H9 (cell line): ENCODE results near the gene ZNF668. TPM values are rescaled to one million over a fixed set of nuclear protein-coding genes. Genes with fewer than 3 reads are reported as not detected.
A peak's percentile ranks its signal among the peaks of the same experiment; 100 is the strongest.

Source experiments
- DNase-seq: peaks from one replicate; pipeline ENCODE4 v3.0.0-alpha.2; 2017
- H2AFZ ChIP-seq: one replicate; pipeline ENCODE4 v1.6.1; 2013; ENCODE audit warnings: mild to moderate bottlenecking, low read length, control low read depth, moderate library complexity
- H2AK5ac ChIP-seq: 2 replicates; pipeline ENCODE4 v1.6.1; 2013; ENCODE audit warnings: low read length, control low read depth, mixed read lengths; ENCODE audit not compliant: insufficient read length
- H2BK120ac ChIP-seq: one replicate; pipeline ENCODE4 v1.6.1; 2013; ENCODE audit warnings: low read depth, mild to moderate bottlenecking, low read length, control low read depth, inconsistent platforms; ENCODE audit not compliant: poor library complexity, severe bottlenecking
- H2BK12ac ChIP-seq: 2 replicates; pipeline ENCODE4 v1.6.1; 2013; ENCODE audit warnings: low read length, control low read depth, mixed read lengths, low read depth; ENCODE audit not compliant: insufficient read length
- H2BK15ac ChIP-seq: 2 replicates; pipeline ENCODE4 v1.6.1; 2013; ENCODE audit warnings: low read depth, low read length, control low read depth
- H2BK20ac ChIP-seq: one replicate; pipeline ENCODE4 v1.6.1; 2013; ENCODE audit warnings: low read depth, mild to moderate bottlenecking, low read length, control low read depth, inconsistent platforms; ENCODE audit not compliant: poor library complexity, severe bottlenecking
- H2BK5ac ChIP-seq: 2 replicates; pipeline ENCODE4 v1.6.1; 2013; ENCODE audit warnings: low read length, control low read depth, mixed read lengths; ENCODE audit not compliant: insufficient read length
- H3K14ac ChIP-seq: 2 replicates; pipeline ENCODE4 v1.6.1; 2013; ENCODE audit warnings: low read length, control low read depth; ENCODE audit not compliant: insufficient read depth
- H3K18ac ChIP-seq: 2 replicates; pipeline ENCODE4 v1.6.1; 2013; ENCODE audit warnings: low read depth, mild to moderate bottlenecking, mixed read lengths, low read length, control low read depth; ENCODE audit not compliant: insufficient read length
- H3K23ac ChIP-seq: 2 replicates; pipeline ENCODE4 v1.6.1; 2013; ENCODE audit warnings: low read length, control low read depth, mixed read lengths, low read depth; ENCODE audit not compliant: insufficient read length
- H3K23me2 ChIP-seq: 2 replicates; pipeline ENCODE4 v1.6.1; 2013; ENCODE audit warnings: low read depth, mild to moderate bottlenecking, mixed read lengths, low read length, control low read depth; ENCODE audit not compliant: insufficient read length, poor library complexity, severe bottlenecking
- H3K27ac ChIP-seq: 2 replicates; pipeline ENCODE4 v1.5.1; 2013; ENCODE audit warnings: low read length, control low read depth, mixed read lengths, low read depth; ENCODE audit not compliant: insufficient read length
- H3K27me3 ChIP-seq: 2 replicates; pipeline ENCODE4 v1.6.1; 2013; ENCODE audit warnings: low read length, control low read depth, inconsistent platforms; ENCODE audit not compliant: insufficient read depth
- H3K4ac ChIP-seq: 2 replicates; pipeline ENCODE4 v1.6.1; 2013; ENCODE audit warnings: low read depth, mild to moderate bottlenecking, control low read depth, inconsistent platforms, low read length, moderate library complexity
- H3K4me1 ChIP-seq: 2 replicates; pipeline ENCODE4 v1.6.1; 2013; ENCODE audit warnings: low read length, control low read depth, inconsistent platforms; ENCODE audit not compliant: insufficient read depth
- H3K4me2 ChIP-seq: 2 replicates; pipeline ENCODE4 v1.6.1; 2013; ENCODE audit warnings: low read length, control low read depth, mixed read lengths; ENCODE audit not compliant: insufficient read length, insufficient read depth
- H3K56ac ChIP-seq: 2 replicates; pipeline ENCODE4 v1.6.1; 2013; ENCODE audit warnings: low read depth, mild to moderate bottlenecking, mixed read lengths, low read length, control low read depth; ENCODE audit not compliant: insufficient read length
- H3K79me1 ChIP-seq: 2 replicates; pipeline ENCODE4 v1.6.1; 2013; ENCODE audit warnings: low read depth, mild to moderate bottlenecking, moderate library complexity, low read length, control low read depth, inconsistent platforms; ENCODE audit not compliant: insufficient read depth, poor library complexity, severe bottlenecking
- H3K79me2 ChIP-seq: 2 replicates; pipeline ENCODE4 v1.6.1; 2013; ENCODE audit warnings: low read length, control low read depth, inconsistent platforms; ENCODE audit not compliant: insufficient read depth
- H3K9ac ChIP-seq: 2 replicates; pipeline ENCODE4 v1.6.1; 2013; ENCODE audit warnings: low read length, control low read depth, mixed read lengths; ENCODE audit not compliant: insufficient read length; ENCODE audit errors: extremely low read depth
- H3K9me3 ChIP-seq: one replicate; pipeline ENCODE4 v1.6.1; 2013; ENCODE audit warnings: low read depth, low read length, inconsistent platforms; ENCODE audit not compliant: control insufficient read depth
- H3T11ph ChIP-seq: one replicate; pipeline ENCODE4 v1.6.1; 2013; ENCODE audit warnings: mild to moderate bottlenecking, low read length, control low read depth, inconsistent platforms
- H4K20me1 ChIP-seq: one replicate; pipeline ENCODE4 v1.6.1; 2013; ENCODE audit not compliant: control insufficient read depth, insufficient read length, insufficient read depth
- H4K5ac ChIP-seq: 2 replicates; pipeline ENCODE4 v1.6.1; 2013; ENCODE audit warnings: low read depth, mild to moderate bottlenecking, mixed read lengths, low read length, control low read depth; ENCODE audit not compliant: insufficient read length
- H4K8ac ChIP-seq: replicated peaks from 2 replicates; pipeline ENCODE4 v1.6.1; 2013; ENCODE audit warnings: low read length, control low read depth, mixed read lengths, low read depth; ENCODE audit not compliant: insufficient read length
- H4K91ac ChIP-seq: 2 replicates; pipeline ENCODE4 v1.6.1; 2013; ENCODE audit warnings: low read depth, mild to moderate bottlenecking, moderate library complexity, mixed read lengths, low read length, control low read depth; ENCODE audit not compliant: insufficient read length
- H3K27ac Mint-ChIP-seq, 3 experiments: 2 replicates in 2 of 3; 3 replicates in 1 of 3; pipeline ENCODE4 v1.8.0; 2020 to 2021; ENCODE audit warnings: mixed read lengths in 3 of 3, mild to moderate bottlenecking in 1 of 3, moderate library complexity in 1 of 3
- H3K27me3 Mint-ChIP-seq: 2 replicates; pipeline ENCODE4 v1.8.0; 2021; ENCODE audit warnings: low read depth, mild to moderate bottlenecking, moderate library complexity, mixed read lengths
- H3K36me3 Mint-ChIP-seq, 3 experiments: 2 replicates in 2 of 3; 3 replicates in 1 of 3; pipeline ENCODE4 v1.8.0; 2020 to 2021; ENCODE audit warnings: low read depth in 3 of 3, mixed read lengths in 3 of 3; ENCODE audit not compliant: insufficient read depth in 1 of 3
- H3K4me1 Mint-ChIP-seq, 2 experiments: 2 replicates each; pipeline ENCODE4 v1.8.0; 2020; ENCODE audit warnings: mixed read lengths in 2 of 2
- H3K4me3 Mint-ChIP-seq, 2 experiments: 2 replicates in 1 of 2; 3 replicates in 1 of 2; pipeline ENCODE4 v1.8.0; 2020 to 2021; ENCODE audit warnings: mild to moderate bottlenecking in 2 of 2, mixed read lengths in 2 of 2, moderate library complexity in 1 of 2
- H3K9me3 Mint-ChIP-seq, 2 experiments: 2 replicates in 1 of 2; 3 replicates in 1 of 2; pipeline ENCODE4 v1.8.0; 2020; ENCODE audit warnings: mild to moderate bottlenecking in 2 of 2, mixed read lengths in 2 of 2, moderate library complexity in 1 of 2
- CTCF ChIP-seq: fragments of 200-600 bp; sonication (generic); conservative IDR thresholded peaks from 3 replicates; pipeline ENCODE4 v1.8.0; 2021; ENCODE audit warnings: antibody characterized with exemption, mild to moderate bottlenecking
- WGBS: extraction: QIAGEN DNeasy Blood & Tissue Kit; methylation state at CpG from one replicate; pipeline ENCODE4 v1.1.7; 2013; ENCODE audit warnings: missing lambda C conversion rate, low lambda C conversion rate, mixed read lengths; ENCODE audit not compliant: insufficient read length; ENCODE audit errors: extremely low coverage; 5-methylcytosine and 5-hydroxymethylcytosine counted together
- total RNA-seq: library from RNA; stranded (reverse); gene quantifications from 2 replicates; pipeline ENCODE4 v1.2.1, GENCODE V29; 2021

Gene ZNF668
- total RNA-seq, 1 experiment from 2014 or later: 18.6 TPM

DNA sequence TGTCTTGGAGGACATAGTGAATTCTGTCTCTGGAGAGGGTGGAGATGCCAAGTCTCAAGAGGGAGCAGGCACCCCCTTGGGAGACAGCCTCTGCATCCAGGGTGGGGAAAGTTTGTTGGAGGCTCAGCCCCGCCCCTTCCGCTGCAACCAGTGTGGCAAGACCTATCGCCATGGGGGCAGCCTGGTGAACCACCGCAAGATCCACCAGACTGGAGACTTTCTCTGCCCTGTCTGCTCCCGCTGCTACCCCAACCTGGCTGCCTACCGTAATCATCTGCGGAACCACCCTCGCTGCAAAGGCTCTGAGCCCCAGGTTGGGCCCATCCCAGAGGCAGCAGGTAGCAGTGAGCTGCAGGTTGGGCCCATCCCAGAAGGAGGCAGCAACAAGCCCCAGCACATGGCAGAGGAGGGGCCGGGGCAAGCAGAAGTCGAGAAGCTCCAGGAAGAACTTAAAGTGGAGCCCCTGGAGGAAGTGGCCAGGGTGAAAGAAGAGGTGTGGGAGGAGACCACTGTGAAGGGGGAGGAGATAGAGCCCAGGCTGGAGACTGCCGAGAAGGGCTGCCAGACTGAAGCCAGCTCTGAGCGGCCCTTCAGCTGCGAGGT lies 5.4 kb upstream of the ZNF668 start:
- Histone ChIP-seq H2BK12ac (no peak overlapping the region), H4K91ac (no peak overlapping the region), H3K4me2 (no peak overlapping the region), H3K27ac (no peak overlapping the region), H2AFZ (no peak overlapping the region), H3K23ac (no peak overlapping the region), H3K79me2 (peaks cover 2% of the 10 kb centered on the region; the same call in 1 of the 2 replicates), H2AK5ac (no peak overlapping the region), H4K5ac (no peak overlapping the region), H3K18ac (no peak overlapping the region), H3T11ph (no peak overlapping the region), H3K23me2 (no peaks in the 10 kb centered on the region), H2BK15ac (no peak overlapping the region), H3K14ac (no peak overlapping the region), H3K27me3 (no peaks in the 10 kb centered on the region), H2BK120ac (no peak overlapping the region), H3K9me3 (no peaks in the 10 kb centered on the region), H3K56ac (no peak overlapping the region), H2BK5ac (no peak overlapping the region), H4K8ac (no peak overlapping the region), H3K79me1 (no peaks in the 10 kb centered on the region), H3K4me1 (no peaks in the 10 kb centered on the region), H3K4ac (no peak overlapping the region), H3K9ac (no peak overlapping the region), H2BK20ac (no peak overlapping the region), H4K20me1 (peaks cover 4% of the 10 kb centered on the region)
- no peak for TF ChIP-seq CTCF
- Mint-ChIP-seq H3K4me3 (no peak overlapping the region), H3K36me3 (peaks cover 31 to 61% (median 57%) of the 10 kb centered on the region in 3 experiments; a peak in 6 of 7 replicates), H3K9me3 (no peaks in the 10 kb centered on the region), H3K27me3 (no peaks in the 10 kb centered on the region), H3K4me1 (peaks cover 7 to 11% of the 10 kb centered on the region in 2 experiments), H3K27ac (peak overlapping the region in 1 of 3 experiments; percentile 90; a peak in 2 of 7 replicates)
- no peak for DNase-seq
- no CpG with 5 or more reads among the region's 13 CpGs for WGBS
